B cell (primary cell): ENCODE results near the gene QTRT2. TPM values are rescaled to one million over a fixed set of nuclear protein-coding genes. Genes with fewer than 3 reads are reported as not detected.

Source experiments
- ATAC-seq: fragments of 200-7000 bp; cut with Tn5 transposase; one replicate; pipeline ENCODE4 v1.10.0; 2021; ENCODE audit warnings: low read depth, mild to moderate bottlenecking, moderate number of reproducible peaks, moderate library complexity
- CTCF ChIA-PET: fragments of 350-600 bp; sonication (Branson Sonifier 250); formaldehyde crosslinking; loops from one replicate; lab custom pipeline; 2021; ENCODE audit warnings: antibody characterized with exemption, inconsistent platforms; lab: Charles Lee
- POLR2A ChIA-PET: fragments of 350-600 bp; sonication (Branson Sonifier 250); formaldehyde crosslinking; loops from one replicate; lab custom pipeline; 2021; ENCODE audit warnings: antibody characterized with exemption; lab: Charles Lee
- DNase-seq: peaks from one replicate; pipeline ENCODE4 v3.0.0; 2013
- H2AFZ ChIP-seq: 2 replicates; pipeline ENCODE4 v1.6.1; 2012; ENCODE audit warnings: mild to moderate bottlenecking, low read depth, low read length; ENCODE audit not compliant: insufficient read depth, poor library complexity, severe bottlenecking
- H3K27ac ChIP-seq, 2 donors: 1 replicate in 1 of 2; 2 replicates in 1 of 2; pipeline ENCODE4 v1.5.1; 2012 to 2013; ENCODE audit warnings: low read length in 2 of 2, mild to moderate bottlenecking in 2 of 2, moderate library complexity in 1 of 2
- H3K27me3 ChIP-seq, 4 experiments: fragments of 200-600 bp in 1 of 4; sonication (generic) in 1 of 4; replicated peaks in 1 of 4; 1 replicate in 2 of 4; 2 replicates in 2 of 4; pipeline versions ENCODE4 v1.6.1 to v1.7.0; 2013 to 2016; ENCODE audit warnings: low read length in 3 of 4, mild to moderate bottlenecking in 2 of 4, mixed read lengths in 1 of 4, moderate library complexity in 1 of 4; ENCODE audit not compliant: insufficient read depth in 4 of 4, control insufficient read depth in 3 of 4; ENCODE audit errors: control extremely low read depth in 1 of 4
- H3K36me3 ChIP-seq, 2 experiments: replicated peaks in 1 of 2; 1 replicate in 1 of 2; 2 replicates in 1 of 2; pipeline versions ENCODE4 v1.6.1 to v1.7.1; 2013; ENCODE audit warnings: low read length in 1 of 2; ENCODE audit not compliant: insufficient read depth in 2 of 2, control insufficient read depth in 1 of 2; ENCODE audit errors: control extremely low read depth in 1 of 2, extremely low read depth in 1 of 2
- H3K4me1 ChIP-seq, 2 donors: fragments of 200-600 bp in 1 of 2; sonication (generic) in 1 of 2; 1 replicate in 1 of 2; 2 replicates in 1 of 2; pipeline versions ENCODE4 v1.5.1 to v1.6.1; 2013 to 2017; ENCODE audit warnings: low read length in 2 of 2; ENCODE audit not compliant: control insufficient read depth in 2 of 2, insufficient read depth in 2 of 2
- H3K4me2 ChIP-seq: replicated peaks from 2 replicates; pipeline ENCODE3; 2012; ENCODE audit warnings: mild to moderate bottlenecking, low read depth, low read length; ENCODE audit not compliant: poor library complexity, severe bottlenecking
- H3K4me3 ChIP-seq, 5 experiments: fragments of 200-600 bp in 1 of 5; sonication (generic) in 1 of 5; 1 replicate in 3 of 5; 2 replicates in 2 of 5; pipeline versions ENCODE4 v1.5.1 to v1.7.0; 2011 to 2016; ENCODE audit warnings: low read length in 4 of 5, mild to moderate bottlenecking in 4 of 5, low read depth in 2 of 5, control low read depth in 1 of 5, moderate library complexity in 1 of 5; ENCODE audit not compliant: insufficient read depth in 1 of 5; ENCODE audit errors: control extremely low read depth in 1 of 5, extremely low read depth in 1 of 5
- H3K79me2 ChIP-seq: fragments of 200-600 bp; sonication (generic); one replicate; pipeline ENCODE4 v1.6.0; 2016; ENCODE audit warnings: low read length; ENCODE audit not compliant: control insufficient read depth, insufficient read depth
- H3K9ac ChIP-seq: fragments of 200-600 bp; sonication (generic); 2 replicates; pipeline ENCODE4 v1.6.1; 2017; ENCODE audit warnings: mild to moderate bottlenecking, low read length, moderate library complexity
- H3K9me3 ChIP-seq, 3 donors: one replicate each; pipeline versions ENCODE4 v1.6.1 to v1.7.1; 2013; ENCODE audit warnings: low read length in 2 of 3; ENCODE audit not compliant: control insufficient read depth in 2 of 3, insufficient read depth in 1 of 3; ENCODE audit errors: control extremely low read depth in 1 of 3
- H4K20me1 ChIP-seq: 2 replicates; pipeline ENCODE4 v1.6.0; 2012; ENCODE audit warnings: mild to moderate bottlenecking, low read length; ENCODE audit not compliant: insufficient read depth, control insufficient read depth, poor library complexity, severe bottlenecking
- H3K27ac Mint-ChIP-seq: one replicate; pipeline ENCODE4 v1.8.0; 2021; ENCODE audit warnings: mixed read lengths
- H3K27me3 Mint-ChIP-seq: one replicate; pipeline ENCODE4 v1.8.0; 2021; ENCODE audit warnings: mixed read lengths
- H3K4me1 Mint-ChIP-seq: one replicate; pipeline ENCODE4 v1.8.0; 2021; ENCODE audit warnings: mixed read lengths
- H3K4me3 Mint-ChIP-seq: one replicate; pipeline ENCODE4 v1.8.0; 2021; ENCODE audit warnings: mixed read lengths
- H3K9me3 Mint-ChIP-seq: one replicate; pipeline ENCODE4 v1.8.0; 2022; ENCODE audit warnings: mixed read lengths; ENCODE audit not compliant: insufficient read depth
- EZH2 ChIP-seq: IDR thresholded peaks from 2 replicates; pipeline ENCODE4 v1.6.1; 2012; ENCODE audit warnings: borderline replicate concordance, low read depth, mild to moderate bottlenecking, moderate library complexity, low read length; ENCODE audit not compliant: insufficient read depth, poor library complexity, severe bottlenecking
- WGBS: methylation state at CpG from one replicate; pipeline ENCODE4 v1.1.5; 2013; ENCODE audit warnings: missing lambda C conversion rate; ENCODE audit not compliant: insufficient coverage; 5-methylcytosine and 5-hydroxymethylcytosine counted together
- intact Hi-C: fragments of 100-400 bp; cut with micrococcal nuclease; formaldehyde crosslinking; loops from one replicate; pipeline ENCODE4 v1.10.0; 2022
- polyA plus RNA-seq: library from polyadenylated mRNA; depleted of rRNA; stranded (reverse); fragments of >200 nt; gene quantifications from 2 replicates; pipeline ENCODE4 v1.2.3, GENCODE V29; 2012
- total RNA-seq, 2 donors: library from RNA; stranded (reverse); fragments of 120-200 nt in 1 of 2; gene quantifications; 1 replicate in 1 of 2; 2 replicates in 1 of 2; pipeline versions ENCODE4 v1.2.3 to v1.2.4, GENCODE V29; 2013 to 2022
- TF ChIP-seq, protein P1 (sequence below): fragments of 200-600 bp; IDR thresholded peaks from one replicate; pipeline ENCODE4 v1.8.0; 2022; ENCODE audit warnings: antibody characterized with exemption, mild to moderate bottlenecking

The QTRT2 gene
- total and polyA plus RNA-seq, 2 donors (not counting 1 experiment from before 2014, with no cell fraction given): 15.8 to 59.5 TPM

DNA sequence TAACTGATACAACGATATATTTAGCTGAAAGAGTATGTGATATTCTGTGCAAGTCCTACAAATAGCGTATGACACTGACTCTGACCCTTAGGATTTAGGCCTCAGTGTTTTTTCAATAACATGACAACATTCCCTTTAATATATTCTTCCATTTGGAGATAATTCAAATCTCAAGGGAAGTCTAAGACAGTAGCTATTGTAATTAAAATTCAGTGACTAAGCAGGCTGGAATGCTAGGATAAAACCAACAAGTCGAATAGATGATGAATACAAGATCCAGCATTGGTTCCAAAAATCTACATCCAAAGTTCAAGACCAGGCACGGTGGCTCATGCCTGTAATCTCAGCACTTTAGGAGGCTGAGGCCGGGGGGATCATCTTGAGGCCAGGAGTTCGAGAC lies 56.2 kb downstream of the QTRT2 start:
- no peak overlapping the region for H2AFZ ChIP-seq

DNA sequence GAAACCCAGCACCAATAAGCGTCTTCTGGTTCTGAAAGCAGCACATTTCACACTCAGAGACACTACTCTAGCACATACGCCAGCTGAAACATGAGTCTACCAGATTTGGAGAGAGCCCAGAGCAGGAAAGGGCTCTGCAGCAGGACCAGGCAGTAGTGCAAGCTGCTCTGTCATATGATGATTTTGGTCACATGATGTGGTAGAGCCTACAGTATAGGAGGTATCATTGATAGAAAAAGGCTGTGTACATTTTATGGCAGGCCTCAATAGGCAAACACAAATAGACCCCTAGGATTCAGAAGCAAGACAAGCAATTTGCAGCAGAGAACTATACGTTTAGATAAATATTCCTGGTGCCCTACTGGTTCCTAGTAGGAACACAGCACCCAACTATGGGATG lies 58.2 kb downstream of the QTRT2 start:
- no peak overlapping the region for H3K27ac Mint-ChIP-seq
- Histone ChIP-seq H3K9ac (no peak overlapping the region), H3K27ac (no peak overlapping the region), H3K4me2 (no peak overlapping the region), H3K79me2 (no peaks in the 10 kb centered on the region), H4K20me1 (no peaks in the 10 kb centered on the region), H3K36me3 (no peaks in the 10 kb centered on the region), H3K9me3 (no peaks in the 10 kb centered on the region), H2AFZ (no peak overlapping the region), H3K4me1 (no peaks in the 10 kb centered on the region), H3K4me3 (no peak overlapping the region), H3K27me3 (no peaks in the 10 kb centered on the region)
- WGBS: 100% methylated on average over 2 of the region's 3 CpGs
- intact Hi-C loops: no loop called here
- TF ChIP-seq EZH2: no peak
- TF ChIP-seq, protein P1, sequence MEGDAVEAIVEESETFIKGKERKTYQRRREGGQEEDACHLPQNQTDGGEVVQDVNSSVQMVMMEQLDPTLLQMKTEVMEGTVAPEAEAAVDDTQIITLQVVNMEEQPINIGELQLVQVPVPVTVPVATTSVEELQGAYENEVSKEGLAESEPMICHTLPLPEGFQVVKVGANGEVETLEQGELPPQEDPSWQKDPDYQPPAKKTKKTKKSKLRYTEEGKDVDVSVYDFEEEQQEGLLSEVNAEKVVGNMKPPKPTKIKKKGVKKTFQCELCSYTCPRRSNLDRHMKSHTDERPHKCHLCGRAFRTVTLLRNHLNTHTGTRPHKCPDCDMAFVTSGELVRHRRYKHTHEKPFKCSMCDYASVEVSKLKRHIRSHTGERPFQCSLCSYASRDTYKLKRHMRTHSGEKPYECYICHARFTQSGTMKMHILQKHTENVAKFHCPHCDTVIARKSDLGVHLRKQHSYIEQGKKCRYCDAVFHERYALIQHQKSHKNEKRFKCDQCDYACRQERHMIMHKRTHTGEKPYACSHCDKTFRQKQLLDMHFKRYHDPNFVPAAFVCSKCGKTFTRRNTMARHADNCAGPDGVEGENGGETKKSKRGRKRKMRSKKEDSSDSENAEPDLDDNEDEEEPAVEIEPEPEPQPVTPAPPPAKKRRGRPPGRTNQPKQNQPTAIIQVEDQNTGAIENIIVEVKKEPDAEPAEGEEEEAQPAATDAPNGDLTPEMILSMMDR: no peak
- no peaks in the 10 kb centered on the region for H3K4me1 Mint-ChIP-seq
- POLR2A ChIA-PET: no interaction called here
- CTCF ChIA-PET: no interaction called here
- no peak overlapping the region for H3K4me3 Mint-ChIP-seq
- H3K9me3 Mint-ChIP-seq: no peaks in the 10 kb centered on the region
- no peak for ATAC-seq
- peaks cover under 1% of the 10 kb centered on the region for H3K27me3 Mint-ChIP-seq
- no peak for DNase-seq

More for the DNA sequence above, 56.2 kb downstream of the QTRT2 start:
- Mint-ChIP-seq H3K9me3 (no peaks in the 10 kb centered on the region), H3K27me3 (peaks cover 4% of the 10 kb centered on the region), H3K4me3 (no peak overlapping the region), H3K4me1 (no peaks in the 10 kb centered on the region), H3K27ac (no peak overlapping the region)
- intact Hi-C loops: no loop called here
- ChIA-PET POLR2A (no interaction called here), CTCF (no interaction called here)
- Histone ChIP-seq H3K27me3 (no peaks in the 10 kb centered on the region), H3K36me3 (no peaks in the 10 kb centered on the region), H3K9me3 (no peaks in the 10 kb centered on the region), H3K9ac (no peak overlapping the region), H4K20me1 (no peaks in the 10 kb centered on the region), H3K4me3 (no peak overlapping the region), H3K4me1 (no peaks in the 10 kb centered on the region), H3K79me2 (no peaks in the 10 kb centered on the region), H3K27ac (no peak overlapping the region), H3K4me2 (no peak overlapping the region)
- TF ChIP-seq EZH2: no peak
- TF ChIP-seq, protein P1: no peak
- no peak for DNase-seq
- 93% methylated on average over 3 of the region's 6 CpGs for WGBS
- no peak for ATAC-seq
